Panc1 (cell line): ENCODE measurements around the gene EAPP.

ENCODE experiments used
- CTCF ChIP-seq: fragments of 450-650 bp; IDR thresholded peaks from 2 replicates; pipeline ENCODE4 v1.5.1; 2017; ENCODE audit warnings: mild to moderate bottlenecking
- POLR2AphosphoS5 ChIP-seq: IDR thresholded peaks from 2 replicates; pipeline ENCODE4 v1.6.1; 2012; ENCODE audit warnings: mild to moderate bottlenecking, low read depth, low read length, moderate library complexity
- REST ChIP-seq, 2 experiments: IDR thresholded peaks; 2 replicates each; pipeline ENCODE4 v1.6.1; 2011 to 2012; ENCODE audit warnings: low read depth in 2 of 2, control low read depth in 1 of 2, low read length in 1 of 2, mild to moderate bottlenecking in 1 of 2, moderate library complexity in 1 of 2; ENCODE audit not compliant: insufficient read depth in 1 of 2
- SIN3A ChIP-seq: IDR thresholded peaks from 2 replicates; pipeline ENCODE4 v1.6.1; 2012; ENCODE audit warnings: low read depth, mild to moderate bottlenecking, low read length, moderate library complexity, borderline replicate concordance; ENCODE audit not compliant: insufficient read depth
- TCF7L2 ChIP-seq: IDR thresholded peaks from 2 replicates; pipeline ENCODE4 v1.6.1; 2011; ENCODE audit warnings: mild to moderate bottlenecking, low read depth, low read length, inconsistent platforms

GRCh38 chr14:34474187-34474679, 65.3 kb downstream of the EAPP start:
- TF ChIP-seq CTCF, result no peak
- no peak for TF ChIP-seq POLR2AphosphoS5
- TF ChIP-seq REST (IDR thresholded peaks at IDR 0.05; ENCODE audit: insufficient read depth in 1 of 2, low read depth in 2 of 2, low read length in 1 of 2), result no peak
- no peak for TF ChIP-seq SIN3A
- TF ChIP-seq TCF7L2, result no peak
